Activated naive CD4-positive, alpha-beta T cell treated with anti-CD3 and anti-CD28 coated beads for 36 hours (primary cell): ENCODE measurements around the gene CEP104. TPM values are rescaled to one million over a fixed set of nuclear protein-coding genes. Genes with fewer than 3 reads are reported as not detected.

Experiments used
- CTCF ChIA-PET: fragments of 350-600 bp; sonication (Branson Sonifier 250); formaldehyde crosslinking; loops from one replicate; lab custom pipeline; 2021; ENCODE audit warnings: antibody characterized with exemption; lab: Charles Lee
- DNase-seq: peaks from one replicate; pipeline ENCODE4 v3.0.0-alpha.2; 2020
- H3K27ac Mint-ChIP-seq: one replicate; pipeline ENCODE4 v1.8.0; 2021; ENCODE audit warnings: mild to moderate bottlenecking, mixed read lengths
- H3K27me3 Mint-ChIP-seq: one replicate; pipeline ENCODE4 v1.8.0; 2021; ENCODE audit warnings: low read depth, mixed read lengths
- H3K36me3 Mint-ChIP-seq: one replicate; pipeline ENCODE4 v1.8.0; 2021; ENCODE audit warnings: low read depth, mixed read lengths
- H3K4me1 Mint-ChIP-seq: one replicate; pipeline ENCODE4 v1.8.0; 2021; ENCODE audit warnings: low read depth, mixed read lengths
- H3K4me3 Mint-ChIP-seq: one replicate; pipeline ENCODE4 v1.8.0; 2021; ENCODE audit warnings: mild to moderate bottlenecking, moderate library complexity, mixed read lengths
- H3K9me3 Mint-ChIP-seq: one replicate; pipeline ENCODE4 v1.8.0; 2021; ENCODE audit warnings: mixed read lengths
- intact Hi-C: fragments of 100-400 bp; cut with micrococcal nuclease; formaldehyde crosslinking; loops from one replicate; pipeline ENCODE4 v1.15.1; 2023
- total RNA-seq, 2 experiments: library from RNA; stranded (reverse); gene quantifications; one replicate each; pipeline ENCODE4 v1.2.3, GENCODE V29; 2021

The CEP104 gene
- total RNA-seq, 2 experiments from 2014 or later = 25.4 to 27.3 TPM

GRCh38 chr1:3900150-3900968, 43.3 kb upstream of the CEP104 start, which contains the start of gene C1orf174:
C1orf174 (minus strand) TSS chr1:3900272; CDS start chr1:3900186, 86 bp downstream.
- peak; percentile 93 for DNase-seq
- peaks cover 14% of the 10 kb centered on the region for H3K36me3 Mint-ChIP-seq
- H3K27ac Mint-ChIP-seq = peak within 1 kb of the TSS; percentile 99
- peak within 1 kb of the TSS; percentile 90 for H3K4me3 Mint-ChIP-seq
- H3K4me1 Mint-ChIP-seq = peaks cover 54% of the 10 kb centered on the region
- peaks cover 7% of the 10 kb centered on the region for H3K9me3 Mint-ChIP-seq
- CTCF ChIA-PET = interaction anchor here (1.3 kb wide), 1 partner anchor 43 kb away, joined by 5 read pairs; the partner anchor contains the start of gene DFFB
- intact Hi-C loops = loop anchor here (1.0 to 5.0 kb wide), 7 partner anchors 43 to 1323 kb away; partner anchors contain the start of genes CEP104, DFFB, LRRC47 and SMIM1
- no peaks in the 10 kb centered on the region for H3K27me3 Mint-ChIP-seq

GRCh38 chr1:3899754-3900149, 42.7 kb upstream of the CEP104 start:
- Mint-ChIP-seq H3K36me3 (peaks cover 14% of the 10 kb centered on the region), H3K27me3 (no peaks in the 10 kb centered on the region), H3K9me3 (peaks cover 7% of the 10 kb centered on the region), H3K27ac (peak overlapping the region; percentile 99), H3K4me1 (peaks cover 56% of the 10 kb centered on the region), H3K4me3 (peak overlapping the region; percentile 90)
- CTCF ChIA-PET = interaction anchor here (1.3 kb wide), 1 partner anchor 42 kb away, joined by 5 read pairs; the partner anchor contains the start of gene DFFB
- intact Hi-C loops = loop anchor here (1.0 to 5.0 kb wide), 7 partner anchors 42 to 1322 kb away; partner anchors contain the start of genes CEP104, DFFB, LRRC47 and SMIM1
- peak; percentile 30 for DNase-seq

- intact Hi-C loops = no loop called here
- CTCF ChIA-PET = interaction anchor here (0.7 to 1.3 kb wide), 2 partner anchors 12 to 41 kb away, joined by 3 to 5 read pairs; partner anchors contain the start of gene DFFB
- H3K9me3 Mint-ChIP-seq = peaks cover 7% of the 10 kb centered on the region
- peaks cover 56% of the 10 kb centered on the region for H3K4me1 Mint-ChIP-seq
- DNase-seq = no peak
- H3K27ac Mint-ChIP-seq = peak overlapping the region; percentile 63
- H3K36me3 Mint-ChIP-seq = peaks cover 16% of the 10 kb centered on the region
- H3K27me3 Mint-ChIP-seq = no peaks in the 10 kb centered on the region
- H3K4me3 Mint-ChIP-seq = peak overlapping the region; percentile 90
These were observed 42.2 kb upstream of the CEP104 start for GRCh38 chr1:3898994-3899753.

GRCh38 chr1:3898475-3898735, 41.4 kb upstream of the CEP104 start:
- Mint-ChIP-seq H3K4me3 (peak overlapping the region; percentile 90), H3K4me1 (peaks cover 51% of the 10 kb centered on the region), H3K36me3 (peaks cover 16% of the 10 kb centered on the region), H3K27ac (no peak overlapping the region), H3K9me3 (peaks cover 7% of the 10 kb centered on the region), H3K27me3 (no peaks in the 10 kb centered on the region)
- intact Hi-C loops = no loop called here
- CTCF ChIA-PET = no interaction called here
- DNase-seq = no peak

- Mint-ChIP-seq H3K4me1 (peaks cover 37% of the 10 kb centered on the region), H3K4me3 (no peak overlapping the region), H3K27ac (no peak overlapping the region), H3K9me3 (peaks cover 7% of the 10 kb centered on the region), H3K27me3 (no peaks in the 10 kb centered on the region), H3K36me3 (peaks cover 24% of the 10 kb centered on the region)
- intact Hi-C loops = no loop called here
- DNase-seq = no peak
- CTCF ChIA-PET = interaction anchor here (1.0 kb wide), 1 partner anchor 39 kb away, joined by 4 read pairs; the partner anchor contains the start of gene DFFB
These were observed 39.5 kb upstream of the CEP104 start for GRCh38 chr1:3896396-3897000.

- Mint-ChIP-seq H3K27me3 (no peaks in the 10 kb centered on the region), H3K27ac (no peak overlapping the region), H3K9me3 (peaks cover 7% of the 10 kb centered on the region), H3K4me3 (no peak overlapping the region), H3K36me3 (peaks cover 27% of the 10 kb centered on the region), H3K4me1 (peaks cover 39% of the 10 kb centered on the region)
- CTCF ChIA-PET = interaction anchor here (1.0 kb wide), 1 partner anchor 38 kb away, joined by 4 read pairs; the partner anchor contains the start of gene DFFB
- no peak for DNase-seq
- intact Hi-C loops = no loop called here
These were observed 38.9 kb upstream of the CEP104 start for GRCh38 chr1:3895951-3896325.

GRCh38 chr1:3895279-3895950, 38.4 kb upstream of the CEP104 start:
- no peak for DNase-seq
- Mint-ChIP-seq H3K27ac (no peak overlapping the region), H3K9me3 (peaks cover 7% of the 10 kb centered on the region), H3K4me3 (no peak overlapping the region), H3K27me3 (no peaks in the 10 kb centered on the region), H3K36me3 (peaks cover 32% of the 10 kb centered on the region), H3K4me1 (peaks cover 44% of the 10 kb centered on the region)
- CTCF ChIA-PET = interaction anchor here (1.0 kb wide), 1 partner anchor 38 kb away, joined by 4 read pairs; the partner anchor contains the start of gene DFFB
- intact Hi-C loops = no loop called here

- Mint-ChIP-seq H3K4me1 (peaks cover 51% of the 10 kb centered on the region), H3K36me3 (peaks cover 37% of the 10 kb centered on the region), H3K27me3 (no peaks in the 10 kb centered on the region), H3K9me3 (peaks cover 7% of the 10 kb centered on the region), H3K4me3 (no peak overlapping the region), H3K27ac (no peak overlapping the region)
- intact Hi-C loops = no loop called here
- no peak for DNase-seq
- CTCF ChIA-PET = no interaction called here
These were observed 37.7 kb upstream of the CEP104 start for GRCh38 chr1:3894626-3895278.

- Mint-ChIP-seq H3K4me3 (no peak overlapping the region), H3K9me3 (peaks cover 4% of the 10 kb centered on the region), H3K36me3 (peaks cover 39% of the 10 kb centered on the region), H3K4me1 (peaks cover 40% of the 10 kb centered on the region), H3K27me3 (no peaks in the 10 kb centered on the region), H3K27ac (no peak overlapping the region)
- DNase-seq = no peak
- intact Hi-C loops = no loop called here
- CTCF ChIA-PET = no interaction called here
These were observed 36.2 kb upstream of the CEP104 start for GRCh38 chr1:3893190-3893589.

- no peak overlapping the region for H3K4me3 Mint-ChIP-seq
- H3K4me1 Mint-ChIP-seq = peaks cover 36% of the 10 kb centered on the region
- no peak overlapping the region for H3K27ac Mint-ChIP-seq
- intact Hi-C loops = no loop called here
- H3K9me3 Mint-ChIP-seq = peaks cover 3% of the 10 kb centered on the region
- CTCF ChIA-PET = no interaction called here
- no peaks in the 10 kb centered on the region for H3K27me3 Mint-ChIP-seq
- no peak for DNase-seq
- peaks cover 39% of the 10 kb centered on the region for H3K36me3 Mint-ChIP-seq
These were observed 35.7 kb upstream of the CEP104 start for GRCh38 chr1:3892748-3893147.

- CTCF ChIA-PET = interaction anchor here (0.6 kb wide), 1 partner anchor 265 kb away, joined by 4 read pairs; no protein-coding TSS in a partner anchor
- intact Hi-C loops = no loop called here
- no peaks in the 10 kb centered on the region for H3K27me3 Mint-ChIP-seq
- H3K4me3 Mint-ChIP-seq = no peak overlapping the region
- H3K4me1 Mint-ChIP-seq = peaks cover 30% of the 10 kb centered on the region
- no peak overlapping the region for H3K27ac Mint-ChIP-seq
- no peak for DNase-seq
- peaks cover 38% of the 10 kb centered on the region for H3K36me3 Mint-ChIP-seq
- H3K9me3 Mint-ChIP-seq = no peaks in the 10 kb centered on the region
These were observed 34.4 kb upstream of the CEP104 start for GRCh38 chr1:3891329-3891865.
